Breast epithelium (tissue), 3 donors: ENCODE data around the gene IFT88.

Experiments used
- CTCF ChIP-seq, 3 donors: fragments of 450-650 bp; IDR thresholded peaks; one replicate each; pipeline ENCODE4 v1.5.1; 2016 to 2017; ENCODE audit warnings: antibody characterized with exemption in 3 of 3, mild to moderate bottlenecking in 3 of 3, moderate library complexity in 3 of 3
- POLR2A ChIP-seq: fragments of 450-650 bp; IDR thresholded peaks from one replicate; pipeline ENCODE4 v1.6.1; 2016; ENCODE audit warnings: antibody characterized with exemption, mild to moderate bottlenecking, moderate library complexity
- POLR2AphosphoS5 ChIP-seq, 3 donors: sonication (generic); formaldehyde crosslinking; IDR thresholded peaks; one replicate each; pipeline ENCODE4 v1.6.1; 2017; ENCODE audit warnings: antibody characterized with exemption in 3 of 3

GRCh38 chr13:20544201-20544923 is 22.6 kb upstream of the IFT88 start:
- no peak for TF ChIP-seq CTCF (IDR thresholded peaks at IDR 0.05)
- TF ChIP-seq POLR2A, result no peak
- TF ChIP-seq POLR2AphosphoS5 (IDR thresholded peaks at IDR 0.05), result no peak
